Thyroid gland (tissue), 4 donors: ENCODE data around the gene ANAPC16.

Experiments used
- CTCF ChIP-seq, 6 experiments: fragments of 200-600 bp in 3 of 6; fragments of 450-650 bp in 3 of 6; sonication (generic) in 3 of 6; IDR thresholded peaks; one replicate each; pipeline ENCODE4 v1.5.1; 2016 to 2019; ENCODE audit warnings: antibody characterized with exemption in 6 of 6, mild to moderate bottlenecking in 2 of 6, inconsistent platforms in 1 of 6, moderate library complexity in 1 of 6
- POLR2A ChIP-seq, 2 donors: fragments of 450-650 bp; IDR thresholded peaks; one replicate each; pipeline ENCODE4 v1.6.1; 2017; ENCODE audit warnings: antibody characterized with exemption in 2 of 2, mild to moderate bottlenecking in 2 of 2, moderate library complexity in 1 of 2

GRCh38 chr10:72283131-72283530 is 67.3 kb downstream of the ANAPC16 start:
- TF ChIP-seq CTCF (IDR thresholded peaks at IDR 0.05) (no peak), POLR2A (IDR thresholded peaks at IDR 0.05) (no peak)
